GM19351 (cell line): Measurements from ENCODE around the gene TLN1.
A peak's percentile ranks its signal among the peaks of the same experiment; 100 is the strongest.

Source experiments
- ATAC-seq: cut with Tn5 transposase; IDR thresholded peaks from one replicate; pipeline ENCODE4 v1.9.1; 2021; ENCODE audit warnings: mild to moderate bottlenecking, moderate library complexity; ENCODE audit not compliant: unreplicated experiment

The TLN1 gene, protein sequence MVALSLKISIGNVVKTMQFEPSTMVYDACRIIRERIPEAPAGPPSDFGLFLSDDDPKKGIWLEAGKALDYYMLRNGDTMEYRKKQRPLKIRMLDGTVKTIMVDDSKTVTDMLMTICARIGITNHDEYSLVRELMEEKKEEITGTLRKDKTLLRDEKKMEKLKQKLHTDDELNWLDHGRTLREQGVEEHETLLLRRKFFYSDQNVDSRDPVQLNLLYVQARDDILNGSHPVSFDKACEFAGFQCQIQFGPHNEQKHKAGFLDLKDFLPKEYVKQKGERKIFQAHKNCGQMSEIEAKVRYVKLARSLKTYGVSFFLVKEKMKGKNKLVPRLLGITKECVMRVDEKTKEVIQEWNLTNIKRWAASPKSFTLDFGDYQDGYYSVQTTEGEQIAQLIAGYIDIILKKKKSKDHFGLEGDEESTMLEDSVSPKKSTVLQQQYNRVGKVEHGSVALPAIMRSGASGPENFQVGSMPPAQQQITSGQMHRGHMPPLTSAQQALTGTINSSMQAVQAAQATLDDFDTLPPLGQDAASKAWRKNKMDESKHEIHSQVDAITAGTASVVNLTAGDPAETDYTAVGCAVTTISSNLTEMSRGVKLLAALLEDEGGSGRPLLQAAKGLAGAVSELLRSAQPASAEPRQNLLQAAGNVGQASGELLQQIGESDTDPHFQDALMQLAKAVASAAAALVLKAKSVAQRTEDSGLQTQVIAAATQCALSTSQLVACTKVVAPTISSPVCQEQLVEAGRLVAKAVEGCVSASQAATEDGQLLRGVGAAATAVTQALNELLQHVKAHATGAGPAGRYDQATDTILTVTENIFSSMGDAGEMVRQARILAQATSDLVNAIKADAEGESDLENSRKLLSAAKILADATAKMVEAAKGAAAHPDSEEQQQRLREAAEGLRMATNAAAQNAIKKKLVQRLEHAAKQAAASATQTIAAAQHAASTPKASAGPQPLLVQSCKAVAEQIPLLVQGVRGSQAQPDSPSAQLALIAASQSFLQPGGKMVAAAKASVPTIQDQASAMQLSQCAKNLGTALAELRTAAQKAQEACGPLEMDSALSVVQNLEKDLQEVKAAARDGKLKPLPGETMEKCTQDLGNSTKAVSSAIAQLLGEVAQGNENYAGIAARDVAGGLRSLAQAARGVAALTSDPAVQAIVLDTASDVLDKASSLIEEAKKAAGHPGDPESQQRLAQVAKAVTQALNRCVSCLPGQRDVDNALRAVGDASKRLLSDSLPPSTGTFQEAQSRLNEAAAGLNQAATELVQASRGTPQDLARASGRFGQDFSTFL (N-terminal part only)

DNA sequence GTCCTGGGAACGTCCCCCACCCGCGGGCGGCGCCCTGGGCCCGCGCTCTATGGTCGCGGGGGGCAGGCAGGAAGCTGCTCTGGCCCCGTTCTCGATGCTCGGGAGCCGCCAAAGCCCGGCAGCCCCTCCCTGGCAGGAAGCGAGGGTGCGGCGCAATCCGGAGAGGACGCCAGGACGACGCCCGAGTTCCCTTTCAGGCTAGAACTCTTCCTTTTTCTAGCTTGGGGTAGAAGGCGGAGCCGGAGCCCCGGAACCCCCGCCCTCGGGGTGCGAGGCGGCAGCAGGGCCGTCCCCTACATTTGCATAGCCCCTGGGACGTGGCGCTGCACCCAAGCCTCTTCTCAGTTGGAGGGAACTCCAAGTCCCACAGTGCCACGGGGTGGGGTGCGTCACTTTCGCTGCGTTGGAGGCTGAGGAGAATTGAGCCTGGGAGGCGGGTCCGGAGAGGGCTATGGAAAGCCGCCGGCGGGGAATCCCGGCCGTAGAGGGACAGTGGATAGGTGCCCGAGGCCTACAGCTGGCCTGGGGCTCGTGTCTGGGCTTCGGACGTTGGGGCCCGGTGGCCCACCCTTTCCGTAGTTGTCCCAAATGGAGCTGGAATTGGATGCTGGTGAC lies at the start of gene TLN1, which contains the start of gene CREB3:
Gene TLN1, minus strand, starts transcription at position 11 of the 615 bp plus-strand sequence. CDS start 6,501 bp downstream, outside the sequence.
Gene CREB3, plus strand, starts transcription at position 482 of the 615 bp plus-strand sequence. Its CDS starts 107 bp downstream, at position 589.
- peak; percentile 76 for ATAC-seq

- no peak for ATAC-seq
Observed at GRCh38 chr9:35781066-35781465, 49.1 kb upstream of the TLN1 start.

GRCh38 chr9:35778496-35778895 lies 46.5 kb upstream of the TLN1 start:
- ATAC-seq, result no peak

DNA sequence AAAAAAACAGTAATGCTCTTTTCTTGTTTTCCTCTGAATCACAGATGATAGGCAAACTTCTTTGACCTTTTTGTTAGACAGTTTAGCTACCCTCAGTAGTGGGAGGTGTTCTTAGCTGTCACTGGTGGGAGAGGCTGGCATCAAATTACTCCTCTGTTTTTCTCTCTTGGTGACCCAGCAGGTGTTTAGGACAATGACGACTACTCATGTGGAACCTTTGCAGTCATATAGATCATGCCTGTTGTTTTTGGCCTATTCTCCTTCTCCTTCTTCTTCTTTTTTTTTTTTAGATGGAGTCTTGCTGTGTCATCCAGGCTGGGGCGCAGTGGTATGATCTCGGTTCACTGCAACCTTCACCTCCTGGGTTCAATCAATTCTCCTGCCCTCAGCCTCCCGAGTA lies 44.0 kb upstream of the TLN1 start:
- ATAC-seq, result no peak

DNA sequence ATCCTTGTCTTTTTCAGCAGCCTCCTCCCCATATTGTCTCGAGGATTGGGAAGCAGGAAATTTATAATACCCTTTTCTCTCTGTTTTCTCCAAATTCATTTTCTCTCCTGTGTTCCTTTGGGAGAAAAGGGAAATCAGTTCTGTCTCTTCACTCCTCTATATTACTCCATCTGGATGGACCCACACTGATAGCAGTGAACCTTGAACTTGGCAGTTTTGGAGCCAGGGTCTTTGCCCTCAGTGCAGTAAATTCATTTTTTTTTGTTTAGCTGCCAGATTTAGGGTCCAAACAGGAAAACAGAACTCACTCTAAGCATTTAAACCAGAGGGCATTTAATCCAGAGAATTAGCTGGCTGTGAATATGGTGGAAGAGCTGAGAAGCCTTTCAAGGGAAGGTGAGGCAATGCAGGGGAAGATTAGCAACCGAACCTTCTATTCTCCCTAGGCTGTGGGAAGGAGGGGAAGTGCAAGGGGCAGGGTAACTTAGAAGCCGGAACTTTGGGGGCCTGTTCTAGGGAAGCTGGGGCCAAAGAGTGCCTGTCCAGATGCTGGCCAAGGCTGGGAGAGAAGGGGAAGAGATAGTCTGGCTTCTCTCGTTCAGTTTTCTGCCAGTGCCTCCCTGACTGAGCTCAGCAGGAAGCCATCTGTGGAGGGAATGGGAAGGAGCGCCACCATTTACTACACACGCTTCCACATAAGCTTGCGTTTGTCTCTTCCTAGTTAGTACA lies 43.1 kb upstream of the TLN1 start:
- no peak for ATAC-seq

DNA sequence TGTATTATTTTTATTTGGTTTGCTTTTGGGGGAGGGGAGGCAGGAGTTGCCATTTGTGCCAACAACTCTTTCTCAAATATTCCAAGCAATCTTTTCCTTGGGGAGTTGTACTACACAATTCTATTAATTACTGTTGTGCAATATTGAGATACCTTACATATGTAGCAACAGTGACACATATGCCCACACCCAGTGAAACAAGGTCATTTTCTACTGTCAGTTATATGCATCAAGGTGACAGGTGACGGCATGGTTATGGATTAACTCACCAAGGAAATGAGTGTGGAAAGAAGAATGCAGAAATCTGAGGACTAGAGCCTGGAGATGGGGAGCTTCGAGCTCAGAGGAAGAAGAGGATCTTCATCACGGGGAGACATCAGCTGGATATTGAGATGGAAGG lies 39.9 kb upstream of the TLN1 start:
- no peak for ATAC-seq

DNA sequence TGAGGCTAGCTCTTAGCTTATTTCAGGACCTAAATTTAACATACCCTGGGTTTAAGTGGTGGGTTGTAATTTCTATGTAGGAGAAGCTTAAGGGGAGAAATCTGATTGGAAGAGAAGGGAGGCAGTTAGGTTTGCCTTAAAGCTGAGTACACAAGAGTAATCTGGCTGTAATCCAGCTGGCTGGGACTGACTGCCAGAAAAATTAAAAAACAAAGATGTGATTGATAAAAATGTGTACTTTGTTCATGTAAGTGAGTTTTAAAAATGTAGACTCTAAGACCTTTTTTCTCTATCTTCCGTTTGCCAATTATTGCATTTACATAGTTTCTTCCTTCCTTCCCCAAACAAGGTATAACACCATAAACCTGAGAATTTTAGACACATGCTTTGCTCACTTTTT lies 39.5 kb upstream of the TLN1 start:
- ATAC-seq, result no peak

GRCh38 chr9:35771075-35771433 lies 39.1 kb upstream of the TLN1 start:
- no peak for ATAC-seq

GRCh38 chr9:35769763-35770162 lies 37.8 kb upstream of the TLN1 start:
- ATAC-seq, result no peak

- no peak for ATAC-seq
Observed at GRCh38 chr9:35767458-35767857, 35.5 kb upstream of the TLN1 start.

DNA sequence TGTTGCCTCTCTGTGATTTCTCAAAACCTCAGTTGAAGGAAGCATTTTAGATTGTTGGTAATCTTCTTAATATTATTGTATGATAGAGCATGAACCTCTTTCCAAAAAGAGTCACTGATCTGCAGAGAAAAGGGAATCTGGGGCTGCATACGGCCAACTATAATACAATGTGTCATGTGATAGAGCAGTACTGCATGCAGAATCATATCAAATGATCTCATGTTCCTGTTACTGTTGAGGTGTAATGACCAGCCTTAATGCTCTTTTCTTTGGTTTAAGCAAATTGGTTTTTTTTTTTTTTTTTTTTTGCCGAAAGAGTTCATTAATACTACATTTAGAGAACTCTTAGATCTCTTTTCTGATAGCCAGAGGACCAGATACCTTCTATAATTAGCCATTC lies 35.0 kb upstream of the TLN1 start:
- no peak for ATAC-seq

DNA sequence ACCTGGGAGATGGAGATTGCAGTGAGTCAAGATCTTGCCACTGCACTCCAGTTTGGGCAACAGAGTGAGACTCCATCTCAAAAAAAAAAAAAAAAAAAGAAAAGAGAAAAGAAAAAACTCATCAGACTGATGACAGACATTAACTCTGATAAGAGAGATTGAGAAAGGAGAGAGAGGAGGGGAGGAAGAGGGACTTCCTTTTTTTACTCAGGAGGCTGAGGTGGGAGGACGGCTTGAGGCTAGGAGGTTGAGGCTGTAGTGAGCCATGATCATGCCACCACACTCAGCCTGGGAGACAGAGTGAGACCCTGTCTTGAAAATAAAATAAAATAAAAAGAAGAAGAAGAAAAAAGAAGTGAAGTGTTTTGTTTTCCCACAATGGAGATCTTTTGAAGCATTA lies 31.8 kb upstream of the TLN1 start:
- ATAC-seq, result no peak

DNA sequence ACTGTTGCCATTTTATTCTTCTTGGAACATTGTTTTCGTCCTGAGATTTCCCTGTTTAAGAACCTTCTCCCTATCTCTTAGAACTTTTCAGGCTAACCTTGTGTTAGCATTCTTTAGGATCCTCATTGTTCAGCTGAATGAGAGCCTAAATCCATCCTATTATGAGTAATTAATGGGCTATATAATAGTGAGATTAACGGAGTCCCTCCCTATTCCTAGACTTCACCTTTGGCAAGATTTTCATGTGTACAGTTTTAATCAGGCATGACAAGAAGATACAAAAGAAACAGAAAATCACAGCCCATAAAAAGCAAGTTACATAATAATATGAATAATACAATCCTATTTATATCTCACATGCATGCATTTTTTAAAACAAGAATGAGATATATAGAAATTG lies 31.2 kb upstream of the TLN1 start:
- ATAC-seq, result no peak

DNA sequence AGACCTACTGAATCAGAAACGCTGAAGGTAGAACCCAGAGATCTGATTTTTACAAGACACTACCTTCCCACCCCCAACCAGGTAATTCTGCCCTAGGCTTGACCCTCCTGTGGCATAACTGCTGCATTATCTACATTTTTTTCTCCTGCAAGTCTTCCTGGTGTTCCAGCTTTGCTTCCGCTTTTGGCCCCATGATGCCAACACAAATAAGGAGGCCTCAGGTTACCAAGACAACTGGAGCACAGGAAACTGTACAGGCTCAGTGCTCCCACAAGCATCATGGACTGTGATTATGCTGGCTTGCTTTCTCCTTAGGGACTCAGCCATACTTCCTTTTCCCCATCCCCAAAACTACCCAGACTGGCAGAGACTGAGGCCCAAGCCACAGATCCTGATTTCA lies 28.7 kb upstream of the TLN1 start:
- ATAC-seq, result no peak

DNA sequence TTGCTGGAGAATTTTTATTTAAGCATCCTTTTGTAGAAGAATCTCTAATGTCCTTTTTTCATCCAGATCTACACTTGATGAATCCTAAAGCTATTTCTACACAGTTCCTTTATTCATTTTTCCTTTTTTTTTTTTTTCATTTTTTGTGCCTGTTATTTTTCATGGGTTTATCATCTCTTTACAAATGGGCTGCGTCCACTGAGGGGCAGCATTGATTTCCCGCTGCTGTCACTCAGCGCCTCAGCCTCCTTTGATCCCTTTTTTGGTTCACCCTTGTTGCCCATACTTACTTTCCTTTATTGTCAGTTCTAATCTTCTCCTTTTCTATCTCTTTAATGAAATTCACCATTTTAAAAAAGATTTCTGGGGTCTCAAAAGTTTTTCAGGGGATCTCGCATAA lies 27.8 kb upstream of the TLN1 start:
- ATAC-seq, result no peak

DNA sequence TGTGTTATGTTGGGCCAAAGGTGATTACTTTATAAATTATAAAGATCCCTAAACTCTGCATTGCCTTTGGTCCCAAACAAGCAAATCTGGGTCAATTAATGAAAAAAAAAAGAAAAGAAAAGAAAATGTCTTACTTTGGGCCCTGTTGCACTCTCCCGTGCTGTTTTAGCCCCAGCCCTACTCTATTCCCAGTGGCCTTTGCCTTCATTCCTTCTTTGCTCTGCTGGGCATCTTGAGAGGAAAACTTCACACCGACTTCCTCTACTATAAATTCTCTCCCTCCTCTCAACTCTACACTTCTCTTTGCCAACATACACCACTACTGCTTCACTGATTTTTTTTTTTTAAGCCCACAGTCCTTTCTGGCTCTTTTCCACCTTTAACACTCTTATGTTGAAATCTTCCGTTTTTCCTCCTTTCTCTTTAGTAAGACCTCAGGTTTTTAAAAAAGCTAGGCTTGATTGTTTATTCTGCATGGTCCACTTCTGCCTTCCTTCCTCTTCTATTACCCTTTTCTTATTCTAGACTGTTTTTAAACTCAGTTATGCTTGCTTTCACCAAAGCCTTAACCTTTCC lies 26.6 kb upstream of the TLN1 start:
- ATAC-seq, result no peak

DNA sequence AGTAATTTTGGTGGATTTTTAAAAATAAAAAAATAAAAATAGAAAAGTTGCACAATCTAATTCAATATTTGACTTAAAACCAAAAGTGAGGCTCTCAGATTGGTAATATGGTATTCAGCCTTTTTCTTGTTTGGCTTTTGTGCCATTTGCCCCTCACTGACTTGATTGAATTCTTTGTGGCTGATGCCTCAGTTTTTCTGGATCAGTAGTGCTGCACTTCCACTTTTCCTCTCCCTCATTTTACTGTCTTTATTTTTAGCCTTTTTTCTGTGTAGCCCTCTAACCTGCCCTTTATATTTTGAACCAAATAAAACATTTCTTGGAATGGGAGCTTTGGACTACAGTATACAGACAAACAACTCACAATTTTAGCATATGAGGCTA lies 25.9 kb upstream of the TLN1 start:
- no peak for ATAC-seq

GRCh38 chr9:35757226-35757891 lies 25.4 kb upstream of the TLN1 start:
- ATAC-seq, result peak; percentile 43
